HepG2 (cell line): ENCODE measurements around the gene CCDC30. TPM values are rescaled to one million over a fixed set of nuclear protein-coding genes. Genes with fewer than 3 reads are reported as not detected.

Source experiments
- AKNA ChIP-seq: sonication (generic); formaldehyde crosslinking; IDR thresholded peaks from 2 replicates; pipeline ENCODE4 v1.4.0; 2020; ENCODE audit warnings: missing genetic modification reagents, borderline replicate concordance
- CAMTA2 ChIP-seq: sonication (generic); formaldehyde crosslinking; IDR thresholded peaks from 2 replicates; pipeline ENCODE4 v1.4.0; 2020; ENCODE audit warnings: mild to moderate bottlenecking, missing genetic modification reagents, borderline replicate concordance
- CERS6 ChIP-seq: sonication (generic); formaldehyde crosslinking; IDR thresholded peaks from 2 replicates; pipeline ENCODE4 v1.5.0; 2020; ENCODE audit warnings: missing genetic modification reagents
- FOXA1 ChIP-seq, 2 experiments: fragments of 450-650 bp in 1 of 2; sonication (generic) in 1 of 2; formaldehyde crosslinking in 1 of 2; IDR thresholded peaks; 2 replicates each; pipeline versions ENCODE4 v1.4.0 to v1.6.1; 2016 to 2020; ENCODE audit warnings: missing genetic modification reagents in 1 of 2
- FOXK1 ChIP-seq: sonication (generic); formaldehyde crosslinking; IDR thresholded peaks from 2 replicates; pipeline ENCODE4 v1.4.0; 2020; ENCODE audit warnings: low read depth, missing genetic modification reagents, borderline replicate concordance
- ZBTB49 ChIP-seq: sonication (generic); formaldehyde crosslinking; IDR thresholded peaks from 2 replicates; pipeline ENCODE4 v1.4.0; 2020; ENCODE audit warnings: missing genetic modification reagents, borderline replicate concordance
- ZFP91 ChIP-seq: sonication (generic); formaldehyde crosslinking; IDR thresholded peaks from 2 replicates; pipeline ENCODE4 v1.9.0; 2022; ENCODE audit warnings: missing genetic modification reagents, mild to moderate bottlenecking, borderline replicate concordance
- ZNF101 ChIP-seq: sonication (generic); formaldehyde crosslinking; IDR thresholded peaks from 2 replicates; pipeline ENCODE4 v1.4.0; 2020; ENCODE audit warnings: mild to moderate bottlenecking, low read depth, missing genetic modification reagents, borderline replicate concordance
- ZNF383 ChIP-seq: sonication (generic); formaldehyde crosslinking; IDR thresholded peaks from 2 replicates; pipeline ENCODE4 v1.4.0; 2020; ENCODE audit warnings: missing genetic modification reagents, mild to moderate bottlenecking, borderline replicate concordance
- ZNF530 ChIP-seq: sonication (generic); formaldehyde crosslinking; IDR thresholded peaks from 2 replicates; pipeline ENCODE4 v1.5.0; 2020; ENCODE audit warnings: low read depth, mild to moderate bottlenecking, missing genetic modification reagents
- ZNF570 ChIP-seq: sonication (generic); formaldehyde crosslinking; IDR thresholded peaks from 2 replicates; pipeline ENCODE4 v1.4.0; 2020; ENCODE audit warnings: mild to moderate bottlenecking, missing genetic modification reagents, borderline replicate concordance
- ZNF577 ChIP-seq: sonication (generic); formaldehyde crosslinking; IDR thresholded peaks from 2 replicates; pipeline ENCODE4 v1.4.0; 2020; ENCODE audit warnings: mild to moderate bottlenecking, low read depth, missing genetic modification reagents, borderline replicate concordance
- ZXDC ChIP-seq: sonication (generic); formaldehyde crosslinking; IDR thresholded peaks from 2 replicates; pipeline ENCODE4 v1.5.0; 2020; ENCODE audit warnings: mild to moderate bottlenecking, missing genetic modification reagents
- polyA plus RNA-seq, 8 experiments: library from polyadenylated mRNA; depleted of rRNA in 3 of 8; stranded (reverse) in 7 of 8; unstranded in 1 of 8; fragments of >200 nt; fragmentation: Illumina TruSeq in 4 of 8; extraction: Trizol in 4 of 8; gene quantifications; 2 replicates each; pipeline versions ENCODE4 v1.2.1 to v1.2.3, GENCODE V29; 2011 to 2016; ENCODE audit warnings: low read depth in 4 of 8, missing spikeins in 1 of 8, mixed read lengths in 1 of 8; ENCODE audit not compliant: insufficient read depth in 1 of 8
- total RNA-seq, 5 experiments: library from RNA; depleted of rRNA; stranded (reverse); fragments of >200 nt; fragmentation: Illumina TruSeq; extraction: Trizol; gene quantifications; 2 replicates each; pipeline ENCODE4 v1.2.3, GENCODE V29; 2016; ENCODE audit warnings: low read depth in 1 of 5

CCDC30 gene
- total and polyA plus RNA-seq, 2 of the 13 experiments (the other 11 are each of a cell fraction or from before 2014, with no cell fraction given): 0.25 to 0.77 TPM

GRCh38 chr1:42657981-42658876 lies 195.1 kb downstream of the CCDC30 start, which contains the start of gene PPIH (continued):
- TF ChIP-seq ZBTB49 (CRISPR knock-in tag) (no peak), FOXA1 (IDR thresholded peaks at IDR 0.05) (no peak), FOXA1 (CRISPR knock-in tag; IDR thresholded peaks at IDR 0.05) (peak; percentile 30; the same call in 1 of the 2 replicates), ZNF577 (CRISPR knock-in tag) (no peak), ZNF383 (CRISPR knock-in tag) (no peak), CERS6 (CRISPR knock-in tag) (no peak), CAMTA2 (CRISPR knock-in tag) (peak; percentile 49; the same call in 1 of the 2 replicates), FOXK1 (CRISPR knock-in tag) (peak; percentile 89), ZFP91 (CRISPR knock-in tag) (peak; percentile 93; the same call in 1 of the 2 replicates), ZNF530 (CRISPR knock-in tag) (no peak), ZNF570 (CRISPR knock-in tag) (no peak), ZNF101 (CRISPR knock-in tag) (no peak), ZXDC (no peak), AKNA (CRISPR knock-in tag) (no peak)
